Mucosa of descending colon (tissue), 3 donors: ENCODE results near the gene SEPTIN2. TPM values are rescaled to one million over a fixed set of nuclear protein-coding genes. Genes with fewer than 3 reads are reported as not detected.

Source experiments
- ATAC-seq: fragments of 200-7000 bp; cut with Tn5 transposase; one replicate; pipeline ENCODE4 v1.9.1; 2020; ENCODE audit warnings: mild to moderate bottlenecking, moderate library complexity
- DNase-seq, 3 donors: peaks; one replicate each; pipeline ENCODE4 v3.0.0-alpha.2; 2020
- H3K36me3 ChIP-seq: fragments of 200-600 bp; one replicate; pipeline ENCODE4 v1.8.0; 2021; ENCODE audit warnings: low read depth, mild to moderate bottlenecking
- H3K4me1 ChIP-seq: fragments of 200-600 bp; one replicate; pipeline ENCODE4 v1.8.0; 2021; ENCODE audit warnings: low read depth, mild to moderate bottlenecking
- H3K4me3 ChIP-seq: fragments of 200-600 bp; one replicate; pipeline ENCODE4 v1.8.0; 2021; ENCODE audit warnings: mild to moderate bottlenecking
- H3K9me3 ChIP-seq: fragments of 200-600 bp; one replicate; pipeline ENCODE4 v1.8.0; 2021; ENCODE audit warnings: mild to moderate bottlenecking
- intact Hi-C, 2 donors: fragments of 100-400 bp; cut with DNase I in 1 of 2; cut with micrococcal nuclease in 1 of 2; formaldehyde crosslinking; loops; one replicate each; pipeline versions ENCODE4 v1.11.0 to v1.11.1; 2022; cut with DNase I, micrococcal nuclease
- long read RNA-seq, 2 donors: library from polyadenylated mRNA; unstranded; transcript quantifications; one replicate each; pipeline ENCODE4 v2.0.0, GENCODE V29; 2019 to 2021
- total RNA-seq, 3 donors: library from RNA; stranded (reverse); fragmentation: NEBNext Ultra II Directional in 2 of 3; extraction: Animal tissue kit (Norgen Biotek cat#: 25700) in 2 of 3; gene quantifications; one replicate each; pipeline versions ENCODE4 v1.2.1 to v1.2.4, GENCODE V29; 2021 to 2023
- TF ChIP-seq, protein P1 (sequence below): fragments of 200-600 bp; IDR thresholded peaks from one replicate; pipeline ENCODE4 v1.8.0; 2022; ENCODE audit warnings: antibody characterized with exemption, mild to moderate bottlenecking
- donor health status: DM: no; HTN: no; CAD: no; lungs with moderate emphysema.
- donor health status: DM: no; HTN: no; CAD: no.
- donor health status: DM: no; HTN: yes; CAD: no.

Gene SEPTIN2
- total RNA-seq, result 100 to 1,000 TPM; 185 to 262 (median 221) TPM
- long read RNA-seq, donor 1, transcript SEPT2-203 (13 exons, 3,315 nt), result major isoform, 257 of 367 reads
- long read RNA-seq, donor 1, transcript SEPT2-204 (13 exons, 3,701 nt), result minor isoform, 17 of 367 reads
- long read RNA-seq, donor 1, partial matches to known transcripts, result 20 of 367 reads
- long read RNA-seq, donor 1, other reads (novel, unspliced or antisense), result 69 of 367 reads
- long read RNA-seq, donor 2, transcript SEPT2-203 (13 exons, 3,315 nt), result major isoform, 40 of 74 reads
- long read RNA-seq, donor 2, partial matches to known transcripts, result 8 of 74 reads
- long read RNA-seq, donor 2, other reads (novel, unspliced or antisense), result 22 of 74 reads

GRCh38 chr2:241315879-241316631, at the start of gene SEPTIN2:
Gene SEPTIN2 (plus strand): TSS chr2:241315925. CDS start chr2:241324233, 8,308 bp downstream.
- intact Hi-C loops, result no loop called here
- TF ChIP-seq, protein P1, sequence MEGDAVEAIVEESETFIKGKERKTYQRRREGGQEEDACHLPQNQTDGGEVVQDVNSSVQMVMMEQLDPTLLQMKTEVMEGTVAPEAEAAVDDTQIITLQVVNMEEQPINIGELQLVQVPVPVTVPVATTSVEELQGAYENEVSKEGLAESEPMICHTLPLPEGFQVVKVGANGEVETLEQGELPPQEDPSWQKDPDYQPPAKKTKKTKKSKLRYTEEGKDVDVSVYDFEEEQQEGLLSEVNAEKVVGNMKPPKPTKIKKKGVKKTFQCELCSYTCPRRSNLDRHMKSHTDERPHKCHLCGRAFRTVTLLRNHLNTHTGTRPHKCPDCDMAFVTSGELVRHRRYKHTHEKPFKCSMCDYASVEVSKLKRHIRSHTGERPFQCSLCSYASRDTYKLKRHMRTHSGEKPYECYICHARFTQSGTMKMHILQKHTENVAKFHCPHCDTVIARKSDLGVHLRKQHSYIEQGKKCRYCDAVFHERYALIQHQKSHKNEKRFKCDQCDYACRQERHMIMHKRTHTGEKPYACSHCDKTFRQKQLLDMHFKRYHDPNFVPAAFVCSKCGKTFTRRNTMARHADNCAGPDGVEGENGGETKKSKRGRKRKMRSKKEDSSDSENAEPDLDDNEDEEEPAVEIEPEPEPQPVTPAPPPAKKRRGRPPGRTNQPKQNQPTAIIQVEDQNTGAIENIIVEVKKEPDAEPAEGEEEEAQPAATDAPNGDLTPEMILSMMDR, result no peak
- Histone ChIP-seq H3K9me3 (no peaks in the 10 kb centered on the region), H3K4me1 (peaks cover 39% of the 10 kb centered on the region), H3K4me3 (peak within 1 kb of the TSS; percentile 74), H3K36me3 (no peaks in the 10 kb centered on the region)
- ATAC-seq (peak; percentile 58), DNase-seq (peak in 2 of 3 donors; percentile 73 to 84)

DNA sequence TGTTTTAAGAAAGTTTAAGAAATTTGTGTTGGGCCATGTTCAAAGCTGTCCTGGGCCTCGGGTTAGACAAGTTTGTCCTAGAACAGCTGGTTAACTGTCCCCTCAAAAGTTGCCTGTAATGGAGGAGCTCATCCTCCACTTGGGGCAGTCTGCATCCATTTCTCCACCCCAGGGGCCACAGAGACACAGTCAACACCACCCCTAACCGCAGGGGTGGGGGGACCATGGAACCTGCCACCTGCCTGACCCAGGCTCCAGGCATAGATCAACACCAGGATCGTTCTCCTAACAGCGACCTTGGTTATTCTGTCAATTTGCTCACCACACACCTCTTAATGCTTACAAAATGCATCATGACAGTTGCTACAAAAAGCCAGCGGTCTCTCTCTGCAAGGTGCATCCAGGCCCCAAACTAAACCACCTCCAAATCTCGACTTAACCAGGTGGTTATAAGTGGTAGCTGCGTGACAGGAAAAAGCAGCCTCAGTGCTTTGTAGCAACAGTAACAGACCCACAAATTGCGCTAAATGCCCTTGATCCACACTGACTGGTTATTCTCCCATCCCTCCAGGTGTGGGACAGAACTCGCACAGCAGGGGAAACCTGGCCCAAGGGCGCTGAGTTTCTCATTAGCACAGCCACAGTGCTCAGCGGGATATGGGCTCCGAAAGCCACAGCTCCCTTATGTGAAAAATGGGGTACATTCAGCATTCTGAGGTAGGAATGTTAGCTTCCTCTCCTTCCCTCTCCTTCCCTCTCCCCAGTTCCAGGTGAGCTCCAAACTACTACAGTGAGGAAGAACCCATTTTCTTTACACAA, 48.3 kb upstream of the SEPTIN2 start:
- TF ChIP-seq, protein P1, result no peak
- ATAC-seq, result no peak
- Histone ChIP-seq H3K9me3 (no peaks in the 10 kb centered on the region), H3K4me1 (peaks cover 12% of the 10 kb centered on the region), H3K36me3 (peaks cover 10% of the 10 kb centered on the region), H3K4me3 (no peak overlapping the region)
- intact Hi-C loops, result no loop called here
- no peak for DNase-seq

GRCh38 chr2:241268306-241268705, 47.4 kb upstream of the SEPTIN2 start:
- DNase-seq (no peak), ATAC-seq (no peak)
- intact Hi-C loops, result no loop called here
- TF ChIP-seq, protein P1, result no peak
- H3K4me3 ChIP-seq, result no peak overlapping the region
- peaks cover 12% of the 10 kb centered on the region for H3K4me1 ChIP-seq
- H3K36me3 ChIP-seq, result peaks cover 3% of the 10 kb centered on the region
- no peaks in the 10 kb centered on the region for H3K9me3 ChIP-seq

DNA sequence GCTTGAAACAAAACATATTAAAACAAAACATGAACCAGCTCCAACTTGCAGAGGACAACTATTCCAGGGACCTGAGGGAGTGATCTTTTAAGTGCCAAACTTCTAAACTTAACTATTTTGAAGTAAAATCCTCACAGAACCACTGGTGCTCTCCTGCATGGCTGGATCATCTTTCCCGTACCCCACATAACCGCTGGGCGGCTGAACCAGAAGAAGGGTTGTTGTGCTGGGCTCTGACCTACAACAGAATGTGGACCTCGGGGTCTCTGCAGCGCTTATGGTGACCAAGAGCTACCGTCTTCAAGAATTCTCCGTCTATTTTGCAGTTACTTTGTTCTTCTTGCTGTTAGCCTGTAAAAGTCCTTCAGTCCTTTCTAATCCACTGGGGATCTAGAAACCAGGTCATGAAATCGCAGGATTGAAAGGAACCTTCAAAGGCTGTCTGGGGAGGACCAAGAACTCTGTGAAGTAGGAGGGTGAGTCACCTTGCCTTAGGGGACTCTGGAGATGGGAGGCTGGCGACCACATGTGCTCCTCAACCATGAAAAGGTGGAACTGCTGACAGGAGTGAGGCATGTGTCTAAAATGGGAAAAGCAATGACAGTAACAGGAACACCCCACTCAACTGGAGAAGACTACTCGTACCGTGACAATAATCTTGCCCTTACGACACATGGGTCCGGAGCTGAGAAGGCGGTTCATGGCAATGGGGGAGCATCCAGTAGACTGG, 46.8 kb upstream of the SEPTIN2 start:
- peaks cover 12% of the 10 kb centered on the region for H3K4me1 ChIP-seq
- DNase-seq (no peak), ATAC-seq (no peak)
- intact Hi-C loops, result no loop called here
- H3K9me3 ChIP-seq, result no peaks in the 10 kb centered on the region
- TF ChIP-seq, protein P1, result no peak
- H3K36me3 ChIP-seq, result no peaks in the 10 kb centered on the region
- no peak overlapping the region for H3K4me3 ChIP-seq
